ENCODE measurements around the gene SERTAD3.
"Not testable (repeated sequence)": the region's sequence is repeated elsewhere in the genome, so short reads cannot be mapped to it uniquely, and the experiment has no call there.

Gene SERTAD3, protein sequence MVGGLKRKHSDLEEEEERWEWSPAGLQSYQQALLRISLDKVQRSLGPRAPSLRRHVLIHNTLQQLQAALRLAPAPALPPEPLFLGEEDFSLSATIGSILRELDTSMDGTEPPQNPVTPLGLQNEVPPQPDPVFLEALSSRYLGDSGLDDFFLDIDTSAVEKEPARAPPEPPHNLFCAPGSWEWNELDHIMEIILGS

DNA sequence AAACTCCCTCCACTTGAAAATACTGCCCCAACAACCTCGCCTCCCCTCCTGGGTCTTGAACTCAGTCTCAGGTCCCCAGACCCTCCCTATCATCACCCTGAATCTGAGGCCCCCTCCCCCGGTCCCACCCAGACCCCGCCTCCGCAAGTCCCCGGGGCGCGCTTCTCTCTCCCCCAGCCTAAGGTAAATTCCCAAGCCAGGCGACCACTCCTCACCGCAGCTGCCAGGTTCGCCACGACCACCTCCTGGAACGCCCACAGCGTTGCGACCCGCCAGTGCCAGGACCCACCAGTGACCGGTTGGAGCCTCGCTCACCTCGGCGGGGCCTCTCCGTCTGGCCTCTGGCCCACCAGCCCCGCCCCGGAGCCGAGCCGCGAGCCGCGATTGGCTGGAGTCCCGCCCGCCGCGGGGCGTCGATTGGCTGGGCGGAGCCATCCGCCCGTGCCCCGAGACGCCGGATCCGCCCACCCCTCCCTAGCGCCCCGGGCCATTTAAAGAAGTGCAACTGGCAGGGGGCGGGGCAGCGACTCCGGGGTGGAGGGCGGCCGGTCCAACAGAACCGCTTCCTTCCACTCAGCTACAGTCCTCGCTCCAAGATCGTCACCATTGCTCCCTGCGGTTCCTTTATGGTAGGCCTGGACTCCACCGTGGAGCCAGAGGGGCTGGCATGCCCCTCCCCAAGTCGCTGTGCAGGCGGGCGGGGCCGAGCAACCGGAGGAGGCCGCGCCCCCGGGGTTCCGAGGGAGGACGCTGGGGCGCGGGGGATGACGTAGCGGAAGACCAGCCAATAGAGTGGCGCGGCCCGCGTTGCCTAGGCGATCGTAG, at the start of gene SERTAD3:
Gene SERTAD3, minus strand, starts transcription at position 336 of the 825 bp plus-strand sequence. CDS start 2,255 bp downstream, outside the sequence.
- DNase-seq, result peak; percentile 95

DNA sequence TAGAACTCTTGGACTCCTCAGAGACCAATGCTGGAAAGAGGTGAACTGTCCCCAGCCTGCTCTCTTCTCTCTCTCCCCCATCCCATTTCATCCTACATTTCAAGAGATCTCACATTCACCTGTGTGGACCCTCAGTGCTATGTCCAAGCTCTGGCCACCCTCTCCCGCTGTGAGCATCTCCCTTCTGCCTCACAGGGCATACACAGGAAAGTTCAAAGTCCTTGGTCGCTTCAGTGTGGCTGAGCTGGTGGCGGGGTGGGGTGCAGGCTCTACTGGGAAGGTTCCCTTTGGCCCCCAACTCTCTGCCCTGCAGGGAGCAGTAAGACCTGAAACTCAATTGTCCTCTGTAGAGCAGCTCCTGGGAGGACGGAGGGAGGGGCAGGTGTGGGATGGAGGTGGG, 49.6 kb upstream of the SERTAD3 start:
- no peak for DNase-seq

DNA sequence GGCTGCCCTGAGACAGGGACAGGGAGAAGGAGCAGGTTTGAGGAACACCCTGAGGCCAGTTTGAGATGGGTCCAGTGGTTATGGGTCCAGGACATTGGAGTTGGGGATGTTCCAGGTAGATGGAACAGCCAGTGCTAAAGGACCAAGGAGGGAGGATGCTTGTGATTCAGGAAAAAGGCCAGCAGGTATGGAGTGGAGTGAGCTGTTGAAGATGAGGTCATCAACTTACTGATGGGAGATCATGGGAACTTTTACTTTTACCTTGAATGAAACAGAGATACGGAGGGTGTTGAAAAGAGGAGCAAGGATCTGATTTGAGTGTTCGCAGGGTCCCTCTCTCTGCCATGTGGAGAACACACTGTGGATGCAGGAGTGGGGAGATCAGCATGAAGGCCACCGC, 48.1 kb upstream of the SERTAD3 start:
- DNase-seq, result no peak

DNA sequence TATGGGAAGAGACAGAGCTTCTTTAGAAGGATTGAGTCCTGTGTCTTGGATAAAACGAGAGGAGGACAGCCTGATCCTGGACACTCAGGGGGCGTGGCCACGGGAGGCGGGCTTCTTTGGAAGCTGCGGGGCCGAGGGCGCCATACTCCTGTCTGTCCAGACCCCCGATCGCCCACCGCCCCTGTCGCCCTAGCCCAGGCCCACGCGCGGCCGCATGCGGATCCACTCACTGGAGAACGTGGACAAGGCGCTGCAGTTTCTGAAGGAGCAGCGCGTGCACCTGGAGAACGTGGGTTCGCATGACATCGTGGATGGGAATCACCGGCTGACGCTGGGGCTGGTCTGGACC, 45.7 kb upstream of the SERTAD3 start:
- no peak for DNase-seq

DNA sequence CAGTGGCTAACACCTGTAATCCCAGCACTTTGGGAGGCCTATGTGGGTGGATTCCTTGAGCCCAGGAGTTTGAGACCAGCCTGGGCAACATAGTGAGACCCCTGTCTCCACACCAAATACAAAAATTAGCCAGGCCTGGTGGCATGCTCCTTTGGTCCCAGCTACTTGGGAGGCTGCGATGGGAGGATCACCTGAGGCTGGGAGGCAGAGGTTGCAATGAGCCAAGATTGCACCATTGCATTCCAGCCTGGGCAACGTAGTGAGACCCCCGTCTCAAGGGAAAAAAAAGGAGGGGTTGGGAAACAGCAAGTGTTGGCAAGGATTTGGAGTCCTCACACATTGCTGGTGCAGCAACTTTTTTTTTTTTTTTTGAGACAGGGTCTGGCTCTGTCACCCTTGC, 41.9 kb upstream of the SERTAD3 start:
- DNase-seq, result no peak

DNA sequence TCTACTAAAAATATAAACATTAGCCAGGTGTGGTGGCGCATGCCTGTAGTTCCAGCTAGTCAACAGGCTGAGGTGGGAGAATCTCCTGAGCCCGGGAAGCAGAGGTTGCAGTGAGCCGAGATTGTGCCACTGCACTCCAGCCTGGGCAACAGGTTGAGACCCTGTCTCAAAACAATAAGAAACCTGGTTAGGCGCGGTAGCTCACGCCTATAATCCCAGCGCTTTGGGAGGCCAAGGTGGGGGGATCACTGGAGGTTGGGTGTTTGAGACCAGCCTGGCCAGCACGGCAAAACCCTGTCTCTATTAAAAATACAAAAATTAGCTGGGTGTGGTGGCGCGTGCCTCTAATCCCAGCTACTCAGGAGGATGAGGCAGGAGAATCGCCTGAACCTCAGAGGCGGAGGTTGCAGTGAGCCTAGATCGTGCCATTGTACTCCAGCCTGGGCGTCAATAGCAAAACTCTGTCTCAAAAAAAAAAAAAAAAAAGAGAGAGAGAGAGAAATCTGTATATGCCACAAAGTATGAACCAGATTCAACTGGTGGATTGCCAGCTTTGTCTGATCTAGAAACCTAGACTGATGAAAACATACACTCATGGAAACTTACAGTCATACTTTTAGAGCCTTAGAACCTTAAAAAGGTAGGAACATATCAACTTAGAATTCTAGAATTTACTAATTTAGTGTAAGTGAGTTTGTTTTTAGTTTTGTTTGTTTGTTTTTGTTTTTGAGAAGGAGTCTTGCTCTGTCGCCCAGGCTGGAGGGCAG, 31.9 kb upstream of the SERTAD3 start:
- DNase-seq, result not testable (repeated sequence)

DNA sequence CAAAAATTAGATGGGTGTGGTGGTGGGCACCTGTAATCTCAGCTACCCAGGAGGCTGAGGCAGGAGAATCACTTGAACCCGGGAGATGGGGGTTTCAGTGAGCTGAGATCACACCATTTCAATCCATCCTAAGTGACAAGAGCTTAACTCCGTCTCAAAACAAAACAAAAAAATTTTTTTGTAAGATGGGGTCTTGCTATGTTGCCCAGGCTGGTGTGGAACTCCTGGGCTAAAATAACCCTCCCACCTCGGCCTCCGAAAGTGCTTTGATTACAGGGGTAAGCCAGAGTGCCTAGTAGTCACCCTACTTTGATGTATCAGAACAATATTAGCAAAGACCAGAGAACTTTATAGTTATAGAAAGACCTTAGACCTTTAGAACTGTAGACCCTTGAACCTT, 30.6 kb upstream of the SERTAD3 start:
- no peak for DNase-seq

DNA sequence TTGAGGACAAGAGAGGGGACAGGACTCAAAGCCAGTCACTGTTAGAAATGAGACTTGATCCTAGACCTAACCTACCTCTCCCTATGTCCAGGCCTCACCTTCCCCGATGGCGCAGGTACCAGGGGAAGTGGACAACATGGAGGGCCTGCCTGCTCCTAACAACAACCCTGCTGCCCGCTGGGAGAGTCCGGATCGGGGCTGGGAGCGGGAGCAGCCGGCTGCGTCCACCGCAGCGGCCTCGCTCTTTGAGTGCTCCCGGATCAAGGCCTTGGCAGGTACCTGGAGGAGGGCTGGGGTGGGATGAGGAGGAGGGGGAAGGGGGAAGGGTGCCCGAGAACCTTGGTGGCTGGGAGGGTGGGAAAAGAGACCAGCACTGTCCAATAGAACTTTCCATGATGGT, 28.4 kb upstream of the SERTAD3 start:
- DNase-seq, result no peak

DNA sequence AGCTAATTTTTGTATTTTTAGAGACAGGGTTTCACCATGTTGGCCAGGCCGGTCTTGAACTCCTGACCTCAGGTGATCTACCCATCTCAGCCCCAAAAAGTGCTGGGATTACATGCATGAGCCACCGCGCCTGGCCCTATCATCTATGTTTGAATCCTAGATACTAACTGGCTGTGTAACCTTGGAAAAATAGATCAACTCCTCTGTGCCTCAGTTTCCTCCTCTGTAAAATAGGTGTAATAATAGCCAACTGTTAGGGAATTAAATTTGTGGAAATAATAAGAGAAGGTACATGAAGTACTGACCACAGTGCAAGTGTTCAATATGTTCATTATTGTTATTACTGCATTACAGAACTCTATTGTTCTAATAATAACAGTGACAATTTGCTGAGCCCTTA, 27.0 kb upstream of the SERTAD3 start:
- no peak for DNase-seq

DNA sequence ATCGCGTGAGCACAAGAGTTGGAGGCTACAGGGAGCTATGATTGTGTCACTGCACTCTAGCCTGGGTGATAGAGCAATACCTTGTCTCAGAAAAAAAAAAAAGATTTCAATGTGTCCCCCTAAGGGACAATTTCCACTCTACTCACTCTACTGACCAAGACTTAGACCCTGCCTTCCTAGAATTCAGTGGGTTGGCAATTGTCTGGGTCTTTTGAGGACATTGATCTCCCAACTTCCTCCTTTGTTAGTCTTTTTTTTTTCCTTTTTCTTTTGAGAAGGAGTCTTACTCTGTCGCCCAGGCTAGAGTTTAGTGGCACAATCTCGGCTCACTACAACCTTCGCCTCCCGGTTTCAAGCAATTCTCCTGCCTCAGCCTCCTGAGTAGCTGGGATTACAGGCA, 24.9 kb upstream of the SERTAD3 start:
- no peak for DNase-seq

DNA sequence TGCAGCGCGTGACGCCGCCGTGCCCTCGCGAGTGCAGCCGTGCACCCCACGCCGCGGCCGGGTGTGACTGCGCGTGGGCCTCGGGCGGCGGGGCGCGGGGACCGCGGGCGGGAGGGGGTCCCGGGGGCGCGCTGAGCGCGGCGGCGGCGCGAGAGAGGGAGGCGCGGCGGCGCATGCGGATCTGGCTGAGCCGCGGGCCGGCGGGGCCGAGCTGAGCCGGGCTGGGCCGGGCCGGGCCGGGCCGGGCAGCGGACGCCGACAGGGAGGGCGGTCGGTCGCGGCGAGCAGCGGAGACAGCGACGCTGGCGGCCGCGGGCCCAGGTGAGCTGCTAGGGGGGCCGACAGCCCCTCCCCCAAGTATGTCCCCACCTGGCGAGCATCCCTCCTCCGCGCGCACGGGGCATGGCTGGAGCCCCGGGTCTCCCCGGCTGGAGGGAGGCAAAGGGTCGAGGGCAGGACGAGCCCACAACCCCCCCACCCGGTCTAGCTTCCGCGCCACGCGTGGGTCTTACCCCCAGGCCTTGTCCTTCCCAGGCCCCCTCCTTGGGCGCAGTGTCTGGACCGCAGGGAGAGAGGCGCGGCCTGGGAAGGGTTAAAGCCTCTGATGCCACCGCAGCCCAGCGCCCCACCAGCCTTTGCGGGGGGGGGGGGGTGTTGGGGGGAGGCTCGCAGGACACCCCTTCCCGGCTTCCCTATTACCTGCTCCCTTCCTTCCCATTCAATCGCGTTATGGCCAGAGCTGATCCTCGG, 23.0 kb upstream of the SERTAD3 start, which contains the start of gene SPTBN4:
Gene SPTBN4, plus strand, starts transcription at position 17 of the 750 bp plus-strand sequence. CDS start 5,621 bp downstream, outside the sequence.
- DNase-seq, result no peak

DNA sequence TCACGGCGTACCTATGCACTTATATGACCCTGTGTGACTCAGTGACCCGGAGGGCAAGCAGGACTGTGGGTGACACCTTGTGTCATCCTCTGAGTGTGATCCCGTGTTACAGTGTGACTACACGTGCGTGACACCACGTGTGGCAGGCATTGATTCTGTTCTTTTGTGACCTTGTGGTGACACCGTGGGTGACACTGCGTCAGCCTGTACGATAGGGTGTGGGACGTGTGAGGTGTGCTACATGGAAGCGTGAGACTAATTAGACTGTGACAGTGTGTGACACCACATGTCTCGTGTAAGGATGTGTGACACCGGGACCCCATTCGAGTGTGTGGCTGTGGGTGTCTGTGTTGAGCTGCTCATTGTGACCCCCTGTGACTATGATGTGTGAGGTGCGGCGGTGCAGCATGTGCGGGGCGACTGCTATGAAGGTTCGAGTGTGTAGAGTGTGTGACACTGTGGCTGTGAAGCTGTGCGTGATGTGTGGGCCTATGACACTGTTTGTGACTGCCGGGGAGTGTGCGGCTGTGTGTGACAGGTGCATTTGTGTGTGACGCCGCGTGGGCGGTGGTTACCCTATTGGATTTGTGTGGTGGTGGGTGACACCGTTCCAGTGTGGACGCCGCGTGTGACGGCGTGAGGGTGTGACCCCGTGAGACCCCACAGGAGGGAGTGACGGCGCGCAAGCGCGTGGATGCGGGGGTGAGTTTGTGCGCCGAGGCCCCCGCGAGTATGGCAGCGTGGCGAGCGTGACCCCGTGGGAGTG, 22.3 kb upstream of the SERTAD3 start:
- no peak for DNase-seq

DNA sequence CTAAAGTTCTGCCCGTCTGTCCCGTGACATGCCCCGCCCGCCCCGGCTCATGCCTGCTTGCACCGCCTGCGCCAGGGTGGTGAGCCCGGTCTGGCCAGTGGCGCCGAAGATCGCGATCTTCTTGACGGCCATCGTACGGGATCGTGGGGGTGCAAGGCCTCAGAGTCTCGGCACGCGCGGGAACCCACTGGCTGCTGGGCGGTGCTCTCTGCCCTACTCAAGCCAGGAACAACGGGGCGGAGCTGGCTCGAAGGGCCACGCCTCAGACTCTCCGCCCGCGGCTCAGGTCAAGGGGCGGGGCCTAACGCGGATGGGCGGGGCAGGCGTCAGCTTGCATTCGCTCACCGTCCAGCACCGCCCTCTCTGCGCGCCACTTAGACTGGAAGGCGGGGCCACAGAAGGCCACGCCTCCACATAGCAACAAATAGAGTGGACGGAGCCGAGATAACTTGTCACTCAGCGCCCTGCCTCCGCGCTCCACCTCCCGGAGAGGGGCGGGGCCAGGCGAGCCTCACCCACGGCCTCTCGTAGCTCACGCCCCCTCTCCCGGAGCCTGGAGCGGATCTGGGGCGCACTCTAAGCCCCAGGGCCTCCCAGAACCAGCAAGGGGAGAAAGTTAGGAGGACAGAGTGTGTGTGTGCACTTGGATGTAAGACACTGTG, 21.6 kb upstream of the SERTAD3 start, which contains the start of gene BLVRB:
Gene BLVRB, minus strand, starts transcription at position 189 of the 662 bp plus-strand sequence. Its CDS starts 57 bp downstream, at position 132.
- DNase-seq, result peak; percentile 98

DNA sequence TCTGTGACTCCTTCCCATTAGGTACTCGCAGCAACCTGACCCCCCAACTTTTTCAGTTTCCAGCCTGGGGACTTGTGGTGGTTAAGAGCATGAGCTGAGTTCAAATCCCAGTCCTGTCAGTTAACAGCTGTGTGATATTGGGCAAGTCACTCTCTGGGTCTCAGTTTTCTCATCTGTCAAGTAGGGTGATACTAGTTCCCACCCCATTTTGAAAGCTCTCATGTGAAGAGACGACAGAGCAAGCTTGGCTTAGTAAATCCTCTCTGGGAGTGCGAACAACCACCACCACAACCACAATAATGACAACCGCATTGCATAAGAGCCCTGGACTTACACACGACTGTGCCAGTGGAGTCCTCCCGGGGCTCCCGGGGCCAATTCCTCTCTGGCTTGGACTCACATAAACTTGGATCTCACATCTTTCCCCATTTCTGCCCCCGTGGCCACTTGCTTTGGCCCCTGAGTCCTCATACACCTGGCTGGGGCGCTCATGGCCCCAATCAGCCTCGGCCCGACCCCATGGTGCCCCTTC, 21.0 kb upstream of the SERTAD3 start:
- no peak for DNase-seq

DNA sequence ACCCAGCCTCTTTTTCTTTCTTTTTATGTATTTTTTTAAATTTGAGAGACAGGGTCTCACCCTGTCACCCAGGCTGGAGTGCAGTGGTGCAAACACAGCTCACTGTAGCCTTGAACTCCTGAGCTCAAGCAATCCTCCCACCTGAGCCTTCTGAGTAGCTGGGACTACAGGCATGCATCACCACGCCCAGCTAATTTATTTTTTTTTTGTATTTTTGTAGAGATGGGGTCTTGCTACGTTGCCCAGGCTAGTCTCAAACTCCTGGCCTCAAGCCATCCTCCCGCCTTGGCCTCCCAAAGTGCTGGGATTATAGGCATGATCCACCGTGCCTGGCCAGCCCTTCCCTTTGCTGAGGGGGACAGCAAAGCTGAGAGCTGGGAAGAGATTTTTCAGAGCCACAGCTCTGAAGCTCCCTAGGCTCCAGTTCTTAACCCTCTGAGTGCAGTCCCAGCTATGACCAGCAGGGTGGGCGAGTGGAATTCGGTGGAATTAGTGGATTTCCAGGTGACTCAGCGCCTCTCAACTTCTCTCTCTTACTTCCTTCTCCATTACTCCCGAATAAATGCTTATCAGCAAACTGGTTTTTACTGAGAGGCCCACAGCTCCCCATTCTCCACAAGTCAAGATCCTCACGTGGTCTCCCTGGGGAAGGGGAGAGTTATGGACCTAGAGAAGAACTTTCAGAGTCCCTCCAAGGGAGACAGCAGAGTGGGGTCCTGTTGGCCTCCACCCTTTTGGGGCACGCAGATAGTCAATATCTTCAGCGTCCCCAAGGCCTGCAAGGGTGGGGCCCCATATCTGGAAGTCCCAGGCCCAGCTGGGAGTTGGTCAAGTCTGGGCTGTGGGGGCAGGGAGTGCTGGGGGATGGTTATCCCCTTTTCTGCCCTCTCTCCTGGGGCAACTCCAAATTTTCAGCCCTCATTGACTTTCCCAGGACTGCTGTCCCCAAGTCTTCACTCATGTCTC, 20.2 kb upstream of the SERTAD3 start:
- DNase-seq, result peak; percentile 81

DNA sequence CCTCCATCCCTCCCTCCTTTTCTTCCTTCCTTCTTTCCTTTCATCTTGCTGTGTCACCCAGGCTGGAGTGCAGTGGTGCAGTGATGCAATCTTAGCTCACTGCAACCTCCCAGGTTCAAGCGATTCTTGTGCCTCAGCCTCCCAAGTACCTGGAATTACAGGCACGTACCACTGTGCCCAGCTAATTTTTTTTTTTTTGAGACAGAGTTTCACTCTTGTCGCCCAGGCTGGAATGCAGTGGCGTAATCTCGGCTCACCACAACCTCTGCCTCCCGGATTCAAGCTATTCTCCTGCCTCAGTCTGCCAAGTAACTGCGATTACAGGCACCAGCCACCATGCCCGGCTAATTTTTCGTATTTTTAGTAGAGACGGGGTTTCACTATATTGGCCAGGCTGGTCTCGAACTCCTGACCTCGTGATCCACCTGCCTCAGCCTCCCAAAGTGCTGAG, 19.5 kb upstream of the SERTAD3 start:
- DNase-seq, result not testable (repeated sequence)

DNA sequence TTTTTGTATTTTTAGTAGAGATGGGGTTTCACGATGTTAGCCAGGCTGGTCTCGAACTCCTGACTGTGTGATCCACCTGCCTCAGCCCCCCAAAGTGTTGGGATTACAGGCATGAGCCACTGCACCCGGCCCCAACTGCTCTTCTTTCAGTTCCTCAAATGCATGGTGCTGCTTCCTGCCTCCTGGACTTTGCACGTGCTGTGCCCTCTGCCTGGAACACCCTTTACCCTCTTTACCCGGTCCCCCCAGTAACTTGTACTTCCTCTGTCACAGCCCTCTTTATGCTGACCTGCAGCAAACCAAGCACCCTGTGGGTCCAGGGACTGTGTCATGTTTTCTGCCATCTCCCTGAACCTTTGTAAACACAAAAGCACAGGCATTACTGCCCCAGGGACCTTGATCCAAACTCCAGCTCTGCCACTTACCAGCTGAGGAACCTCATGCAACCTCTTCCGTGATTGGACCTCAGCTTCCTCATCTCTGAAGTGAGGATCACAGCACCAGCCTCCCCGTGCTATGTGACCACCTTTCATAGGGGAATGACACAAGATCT, 17.6 kb upstream of the SERTAD3 start:
- no peak for DNase-seq

DNA sequence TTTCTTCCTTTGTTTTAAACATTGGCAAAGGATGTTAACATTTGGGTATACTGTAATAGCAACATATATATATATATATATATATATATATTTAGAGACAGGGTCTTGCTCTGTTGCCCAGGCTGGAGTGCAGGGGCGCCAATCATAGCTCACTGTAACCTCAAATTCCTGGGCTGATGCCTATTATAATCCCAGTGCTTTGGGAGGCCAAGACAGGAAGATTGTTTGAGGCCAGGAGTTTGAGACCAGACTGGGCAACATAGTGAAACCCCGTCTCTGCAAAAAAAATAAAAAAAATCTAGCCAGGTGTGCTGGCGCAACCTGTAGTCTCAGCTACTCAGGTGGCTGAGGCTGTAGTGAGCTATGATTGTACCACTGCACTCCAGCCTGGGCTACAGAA, 16.1 kb upstream of the SERTAD3 start:
- no peak for DNase-seq

DNA sequence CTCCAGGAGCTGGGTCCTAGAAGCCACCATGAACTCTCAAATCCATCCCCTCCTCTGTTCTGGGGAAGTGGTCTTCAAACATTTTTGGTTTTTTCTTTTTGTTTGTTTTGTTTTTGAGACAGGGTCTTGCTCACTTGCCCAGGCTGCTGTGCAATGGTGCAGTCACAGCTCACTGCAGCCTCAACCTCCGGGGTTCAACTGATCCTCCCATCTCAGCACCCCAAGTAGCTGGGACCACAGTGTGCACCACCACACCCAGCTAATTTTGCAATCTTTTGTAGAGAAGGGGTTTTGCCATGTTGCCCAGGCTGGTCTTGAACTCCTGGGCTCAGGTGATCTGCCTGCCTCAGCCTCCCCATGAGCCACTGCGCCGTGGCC, 14.5 kb upstream of the SERTAD3 start:
- no peak for DNase-seq
